Panc1 (cell line): ENCODE results near the gene INAFM2. TPM values are rescaled to one million over a fixed set of nuclear protein-coding genes. Genes with fewer than 3 reads are reported as not detected.

Experiments used
- ATAC-seq: fragments of 200-7000 bp; cut with Tn5 transposase; 2 replicates; pipeline ENCODE4 v1.9.1; 2020; ENCODE audit warnings: mild to moderate bottlenecking, moderate library complexity
- BruUV-seq: library from RNA; stranded (reverse); fragments of 400-500 nt; replicated peaks from 2 replicates; lab custom pipeline; 2021; lab: Mats Ljungman, UMichigan
- CTCF ChIA-PET: fragments of 300-600 bp; sonication (Branson Sonifier 250); formaldehyde crosslinking; loops from one replicate; lab custom pipeline; 2022; ENCODE audit warnings: antibody characterized with exemption; lab: Charles Lee
- POLR2A ChIA-PET: fragments of 300-600 bp; sonication (Branson Sonifier 250); formaldehyde crosslinking; loops from one replicate; lab custom pipeline; 2022; ENCODE audit warnings: antibody characterized with exemption; lab: Charles Lee
- DNase-seq: peaks from one replicate; pipeline ENCODE4 v3.0.0-alpha.2; 2010; ENCODE audit warnings: low read depth, low spot score
- H3K27ac ChIP-seq: 2 replicates; pipeline ENCODE4 v1.5.1; 2011; ENCODE audit warnings: mild to moderate bottlenecking, low read length, inconsistent platforms
- H3K27me3 ChIP-seq: fragments of 200-500 bp; sonication (Bioruptor generic); 2 replicates; pipeline ENCODE4 v1.6.0; 2014; ENCODE audit warnings: low read length, inconsistent platforms; ENCODE audit not compliant: control insufficient read depth, insufficient read depth
- H3K36me3 ChIP-seq: fragments of 200-500 bp; sonication (Bioruptor generic); 2 replicates; pipeline ENCODE4 v1.5.1; 2014; ENCODE audit warnings: inconsistent platforms, mild to moderate bottlenecking, low read length, moderate library complexity; ENCODE audit not compliant: control insufficient read depth, insufficient read depth
- H3K4me1 ChIP-seq: 2 replicates; pipeline ENCODE4 v1.5.1; 2011; ENCODE audit warnings: inconsistent platforms, mild to moderate bottlenecking, low read length, moderate library complexity; ENCODE audit not compliant: control insufficient read depth, insufficient read depth
- H3K4me3 ChIP-seq, 2 experiments: 2 replicates each; pipeline ENCODE4 v1.5.1; 2011 to 2012; ENCODE audit warnings: low read depth in 2 of 2, low read length in 2 of 2, mild to moderate bottlenecking in 2 of 2, inconsistent platforms in 1 of 2, moderate library complexity in 1 of 2
- H3K9me3 ChIP-seq: fragments of 200-500 bp; sonication (Bioruptor generic); 2 replicates; pipeline ENCODE4 v1.5.1; 2014; ENCODE audit warnings: low read depth, mild to moderate bottlenecking, inconsistent platforms, low read length, moderate library complexity; ENCODE audit not compliant: control insufficient read depth, insufficient read depth
- POLR2AphosphoS5 ChIP-seq: IDR thresholded peaks from 2 replicates; pipeline ENCODE4 v1.6.1; 2012; ENCODE audit warnings: mild to moderate bottlenecking, low read depth, low read length, moderate library complexity
- SIN3A ChIP-seq: IDR thresholded peaks from 2 replicates; pipeline ENCODE4 v1.6.1; 2012; ENCODE audit warnings: low read depth, mild to moderate bottlenecking, low read length, moderate library complexity, borderline replicate concordance; ENCODE audit not compliant: insufficient read depth
- TCF7L2 ChIP-seq: IDR thresholded peaks from 2 replicates; pipeline ENCODE4 v1.6.1; 2011; ENCODE audit warnings: mild to moderate bottlenecking, low read depth, low read length, inconsistent platforms
- in situ Hi-C: cut with HindIII; loops from 2 replicates; pipeline ENCODE4 v1.10.0; 2016; ENCODE audit warnings: low sequenced_read_pairs, low pct_unique_long_range_greater_than_20kb
- intact Hi-C: fragments of 100-400 bp; cut with micrococcal nuclease; formaldehyde crosslinking; loops from one replicate; pipeline ENCODE4 v1.10.0; 2022; ENCODE audit not compliant: unreplicated experiment
- total RNA-seq: library from RNA; stranded (reverse); gene quantifications from one replicate; pipeline ENCODE4 v1.2.1, GENCODE V29; 2021; ENCODE audit not compliant: unreplicated experiment
- TF ChIP-seq, protein P1 (sequence below): fragments of 450-650 bp; IDR thresholded peaks from 2 replicates; pipeline ENCODE4 v1.5.1; 2017; ENCODE audit warnings: mild to moderate bottlenecking
- TF ChIP-seq, protein P2 (sequence below), 2 experiments: IDR thresholded peaks; 2 replicates each; pipeline ENCODE4 v1.6.1; 2011 to 2012; ENCODE audit warnings: low read depth in 2 of 2, control low read depth in 1 of 2, low read length in 1 of 2, mild to moderate bottlenecking in 1 of 2, moderate library complexity in 1 of 2; ENCODE audit not compliant: insufficient read depth in 1 of 2

INAFM2 gene
- total RNA-seq, 1 experiment from 2014 or later: 10.4 TPM

DNA sequence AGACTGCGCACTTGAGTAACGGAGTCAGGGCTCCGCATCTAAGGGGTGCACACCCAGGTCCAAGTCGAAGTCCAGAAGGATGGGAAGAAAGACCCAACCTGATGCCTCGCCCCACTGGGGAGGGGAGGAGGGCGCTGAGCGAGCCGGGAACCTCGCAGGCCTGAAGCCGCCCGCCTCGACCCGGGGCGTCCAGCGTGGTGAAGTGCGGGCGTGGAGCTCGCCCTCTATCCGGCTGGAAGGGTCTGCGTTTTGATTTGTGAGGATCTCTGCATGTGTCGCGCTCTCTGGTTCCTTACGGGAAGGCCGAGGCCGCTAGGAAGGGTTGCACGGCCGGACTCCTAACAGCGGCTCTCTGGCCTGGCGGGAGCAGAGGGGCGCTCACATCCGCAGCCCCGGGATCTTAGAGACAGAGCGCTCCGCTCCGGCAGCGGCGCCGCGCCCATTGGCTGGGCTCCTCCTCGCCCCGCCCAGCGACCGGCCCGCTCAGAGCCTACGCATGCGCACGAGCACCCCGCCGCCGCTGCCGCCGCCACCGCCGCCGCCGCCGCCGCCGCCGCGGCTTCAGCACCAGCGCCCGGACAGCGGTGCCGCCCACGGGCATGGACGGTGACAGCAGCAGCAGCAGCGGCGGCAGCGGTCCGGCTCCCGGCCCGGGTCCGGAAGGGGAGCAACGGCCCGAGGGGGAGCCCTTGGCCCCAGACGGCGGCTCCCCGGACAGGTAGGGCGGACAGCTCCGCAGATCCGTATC, 34.4 kb downstream of the INAFM2 start, which contains the start of gene DISP2:
DISP2 (plus strand) TSS at position 497 of the 748 bp plus-strand sequence; CDS start at position 600, 103 bp downstream.
- no TSS peak for BruUV-seq
- Histone ChIP-seq H3K27ac (peak within 1 kb of the TSS; percentile 66), H3K4me1 (peaks cover 7% of the 10 kb centered on the region), H3K9me3 (no peaks in the 10 kb centered on the region), H3K27me3 (no peaks in the 10 kb centered on the region), H3K4me3 (peak within 1 kb of the TSS; percentile 58 to 67), H3K36me3 (no peaks in the 10 kb centered on the region)
- in situ Hi-C loops (no loop called here), intact Hi-C loops (no loop called here)
- CTCF ChIA-PET: interaction anchor here (0.5 kb wide), 1 partner anchor 60 kb away, joined by 10 read pairs; no protein-coding TSS in a partner anchor
- TF ChIP-seq TCF7L2 (no peak), SIN3A (peak; percentile 100)
- TF ChIP-seq, protein P1, sequence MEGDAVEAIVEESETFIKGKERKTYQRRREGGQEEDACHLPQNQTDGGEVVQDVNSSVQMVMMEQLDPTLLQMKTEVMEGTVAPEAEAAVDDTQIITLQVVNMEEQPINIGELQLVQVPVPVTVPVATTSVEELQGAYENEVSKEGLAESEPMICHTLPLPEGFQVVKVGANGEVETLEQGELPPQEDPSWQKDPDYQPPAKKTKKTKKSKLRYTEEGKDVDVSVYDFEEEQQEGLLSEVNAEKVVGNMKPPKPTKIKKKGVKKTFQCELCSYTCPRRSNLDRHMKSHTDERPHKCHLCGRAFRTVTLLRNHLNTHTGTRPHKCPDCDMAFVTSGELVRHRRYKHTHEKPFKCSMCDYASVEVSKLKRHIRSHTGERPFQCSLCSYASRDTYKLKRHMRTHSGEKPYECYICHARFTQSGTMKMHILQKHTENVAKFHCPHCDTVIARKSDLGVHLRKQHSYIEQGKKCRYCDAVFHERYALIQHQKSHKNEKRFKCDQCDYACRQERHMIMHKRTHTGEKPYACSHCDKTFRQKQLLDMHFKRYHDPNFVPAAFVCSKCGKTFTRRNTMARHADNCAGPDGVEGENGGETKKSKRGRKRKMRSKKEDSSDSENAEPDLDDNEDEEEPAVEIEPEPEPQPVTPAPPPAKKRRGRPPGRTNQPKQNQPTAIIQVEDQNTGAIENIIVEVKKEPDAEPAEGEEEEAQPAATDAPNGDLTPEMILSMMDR: no peak
- TF ChIP-seq, protein P2, sequence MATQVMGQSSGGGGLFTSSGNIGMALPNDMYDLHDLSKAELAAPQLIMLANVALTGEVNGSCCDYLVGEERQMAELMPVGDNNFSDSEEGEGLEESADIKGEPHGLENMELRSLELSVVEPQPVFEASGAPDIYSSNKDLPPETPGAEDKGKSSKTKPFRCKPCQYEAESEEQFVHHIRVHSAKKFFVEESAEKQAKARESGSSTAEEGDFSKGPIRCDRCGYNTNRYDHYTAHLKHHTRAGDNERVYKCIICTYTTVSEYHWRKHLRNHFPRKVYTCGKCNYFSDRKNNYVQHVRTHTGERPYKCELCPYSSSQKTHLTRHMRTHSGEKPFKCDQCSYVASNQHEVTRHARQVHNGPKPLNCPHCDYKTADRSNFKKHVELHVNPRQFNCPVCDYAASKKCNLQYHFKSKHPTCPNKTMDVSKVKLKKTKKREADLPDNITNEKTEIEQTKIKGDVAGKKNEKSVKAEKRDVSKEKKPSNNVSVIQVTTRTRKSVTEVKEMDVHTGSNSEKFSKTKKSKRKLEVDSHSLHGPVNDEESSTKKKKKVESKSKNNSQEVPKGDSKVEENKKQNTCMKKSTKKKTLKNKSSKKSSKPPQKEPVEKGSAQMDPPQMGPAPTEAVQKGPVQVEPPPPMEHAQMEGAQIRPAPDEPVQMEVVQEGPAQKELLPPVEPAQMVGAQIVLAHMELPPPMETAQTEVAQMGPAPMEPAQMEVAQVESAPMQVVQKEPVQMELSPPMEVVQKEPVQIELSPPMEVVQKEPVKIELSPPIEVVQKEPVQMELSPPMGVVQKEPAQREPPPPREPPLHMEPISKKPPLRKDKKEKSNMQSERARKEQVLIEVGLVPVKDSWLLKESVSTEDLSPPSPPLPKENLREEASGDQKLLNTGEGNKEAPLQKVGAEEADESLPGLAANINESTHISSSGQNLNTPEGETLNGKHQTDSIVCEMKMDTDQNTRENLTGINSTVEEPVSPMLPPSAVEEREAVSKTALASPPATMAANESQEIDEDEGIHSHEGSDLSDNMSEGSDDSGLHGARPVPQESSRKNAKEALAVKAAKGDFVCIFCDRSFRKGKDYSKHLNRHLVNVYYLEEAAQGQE (IDR thresholded peaks at IDR 0.05; ENCODE audit: insufficient read depth in 1 of 2, low read depth in 2 of 2, low read length in 1 of 2): peak; percentile 89 to 96
- POLR2A ChIA-PET: no interaction called here
- ATAC-seq: peak; percentile 93
- no peak for DNase-seq

DNA sequence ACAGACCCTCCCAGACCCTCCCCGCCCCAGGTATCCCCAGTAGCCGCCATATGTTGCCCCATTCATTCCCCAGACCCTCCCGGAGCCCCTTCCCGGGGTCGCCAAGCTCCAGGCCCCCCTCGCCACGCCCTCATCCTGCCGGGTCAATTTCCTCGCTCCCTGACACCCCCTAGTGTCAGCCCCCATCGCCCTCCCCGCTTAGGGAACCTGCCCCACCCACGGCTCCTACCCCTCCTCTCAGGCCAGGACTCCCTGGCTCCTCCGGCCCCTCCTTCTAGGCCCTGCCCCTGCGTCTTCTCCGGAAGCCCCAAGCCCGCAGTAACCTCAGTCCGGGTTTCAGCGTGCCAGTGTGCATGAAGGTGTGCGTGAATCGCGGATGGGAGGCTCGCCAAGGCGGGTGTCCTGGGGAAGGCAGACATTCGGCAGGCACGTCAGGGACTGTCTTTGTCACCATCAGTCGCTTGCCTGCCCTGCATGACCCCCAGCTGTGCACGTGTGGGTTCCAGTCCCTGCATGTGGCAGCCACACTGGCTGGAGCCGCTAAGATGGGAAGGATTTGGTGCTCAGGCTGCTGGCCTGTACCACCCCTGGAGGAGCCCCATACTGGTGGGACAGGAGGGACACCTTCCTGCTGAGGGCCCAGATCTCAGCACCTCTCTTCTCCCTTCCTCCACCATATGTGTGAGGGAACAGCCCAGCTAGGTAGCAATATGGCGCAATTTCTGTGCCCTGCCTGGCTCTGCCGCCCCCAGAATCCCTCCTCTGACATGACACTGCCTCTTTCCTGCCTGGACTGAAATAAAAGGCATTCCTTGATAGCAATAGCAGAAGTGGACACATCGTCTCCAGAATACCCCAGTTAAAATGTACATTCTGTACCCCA, 35.2 kb downstream of the INAFM2 start:
- H3K4me1 ChIP-seq: peaks cover 7% of the 10 kb centered on the region
- DNase-seq (no peak), ATAC-seq (peak; percentile 75)
- in situ Hi-C loops (no loop called here), intact Hi-C loops (no loop called here)
- H3K4me3 ChIP-seq: peak overlapping the region; percentile 53 to 58
- TF ChIP-seq, protein P2 (IDR thresholded peaks at IDR 0.05; ENCODE audit: insufficient read depth in 1 of 2, low read depth in 2 of 2, low read length in 1 of 2): no peak; a peak in 1 of 4 replicates
- TF ChIP-seq TCF7L2 (no peak), POLR2AphosphoS5 (no peak)
- TF ChIP-seq, protein P1: peak; percentile 69; the same call in 1 of the 2 replicates
- H3K27me3 ChIP-seq: no peaks in the 10 kb centered on the region
- H3K9me3 ChIP-seq: no peaks in the 10 kb centered on the region
- BruUV-seq: no TSS peak
- no peak overlapping the region for H3K27ac ChIP-seq
- ChIA-PET POLR2A (no interaction called here), CTCF (no interaction called here)
- H3K36me3 ChIP-seq: no peaks in the 10 kb centered on the region
